Measurements from ENCODE around the gene GARRE1.
"Not testable (repeated sequence)": the region's sequence is repeated elsewhere in the genome, so short reads cannot be mapped to it uniquely, and the experiment has no call there.

GARRE1 gene

DNA sequence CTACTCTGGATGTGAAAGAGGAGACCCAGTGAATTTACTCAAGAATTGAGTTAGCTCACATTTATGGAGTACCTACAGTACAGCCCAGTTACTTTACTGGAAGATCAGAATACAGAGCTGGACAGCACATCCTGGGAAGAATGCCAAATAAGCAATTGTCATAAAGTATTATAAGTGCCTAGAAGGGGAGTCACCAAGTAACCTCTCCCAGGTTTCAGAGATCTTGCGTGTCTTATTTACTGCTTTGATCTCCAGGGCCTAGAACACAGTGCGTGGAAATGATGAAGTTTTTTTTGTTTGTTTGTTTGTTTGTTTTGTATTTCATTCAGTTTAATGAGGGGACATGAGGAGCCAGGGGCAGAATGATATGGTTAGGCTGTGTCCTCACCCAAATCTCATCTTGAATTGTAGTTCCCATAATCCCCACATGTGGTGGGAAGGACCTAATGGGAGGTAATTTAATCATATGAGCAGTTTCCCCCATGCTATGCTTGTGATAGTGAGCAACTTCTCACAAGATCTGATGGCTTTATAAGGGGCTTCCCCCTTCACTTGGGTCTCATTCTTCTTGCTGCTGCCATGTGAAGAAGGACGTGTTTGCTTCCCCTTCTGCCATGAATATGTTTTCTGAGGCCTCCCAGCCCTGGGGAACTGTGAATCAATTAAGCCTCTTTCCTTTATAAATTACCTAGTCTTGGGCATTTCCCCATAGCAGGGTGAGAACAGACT is 5.2 kb downstream of the GARRE1 start:
- no peak for DNase-seq

DNA sequence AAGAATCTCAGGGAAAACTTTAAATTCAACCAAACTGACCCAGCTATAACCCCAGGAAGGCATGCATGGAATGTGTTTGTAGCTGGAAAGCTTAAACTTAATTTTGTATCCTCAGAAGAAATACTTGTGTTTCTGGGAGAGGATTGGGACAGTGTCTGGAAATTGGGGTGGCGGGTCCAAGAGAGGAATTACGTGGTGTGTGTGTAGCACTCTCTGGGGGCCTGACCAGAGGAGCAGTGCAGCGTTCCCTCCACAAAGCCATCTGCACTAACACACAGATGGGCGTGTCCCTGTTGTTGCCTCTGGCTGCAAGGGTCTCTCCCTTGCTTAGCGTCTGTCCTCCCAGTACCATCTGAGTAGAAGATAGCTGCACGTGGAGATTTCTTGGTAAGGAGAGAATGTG is 6.4 kb downstream of the GARRE1 start:
- no peak for DNase-seq

DNA sequence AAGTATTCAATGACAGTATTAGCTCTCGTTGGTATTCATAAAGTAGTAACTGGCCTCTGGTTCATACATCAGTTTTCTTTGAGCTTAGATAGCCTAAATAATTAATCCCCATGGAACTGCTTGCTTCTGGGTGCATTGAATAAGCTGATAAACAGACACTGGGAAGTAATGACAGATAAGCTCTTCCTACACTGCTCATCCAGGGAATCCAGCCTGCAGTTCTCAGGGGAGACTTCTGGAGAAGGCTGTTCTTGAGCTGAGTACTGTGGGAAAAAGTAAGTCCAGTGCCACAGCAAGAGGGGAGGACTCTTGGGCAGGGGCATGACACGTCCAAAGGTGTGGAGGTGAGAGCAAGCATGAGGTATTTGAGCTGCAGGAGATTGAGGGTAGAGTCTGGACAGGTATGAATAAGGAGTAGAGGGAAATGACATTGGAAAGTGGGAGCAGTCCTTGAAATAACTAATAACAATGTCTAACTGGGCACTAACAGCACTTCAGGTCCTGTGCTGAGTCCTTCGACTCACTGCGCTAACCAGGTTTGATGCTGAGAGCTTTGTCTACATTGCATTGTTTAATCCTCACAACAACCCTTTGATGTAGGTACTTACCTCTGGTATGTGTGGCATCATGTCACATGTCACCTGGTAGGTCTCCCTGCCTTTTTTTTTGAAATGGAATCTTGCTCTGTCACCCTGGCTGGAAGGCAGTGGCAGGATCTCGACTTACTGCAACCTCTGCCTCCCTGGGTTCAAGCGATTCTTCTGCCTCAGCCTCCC is 7.2 kb downstream of the GARRE1 start:
- no peak for DNase-seq

DNA sequence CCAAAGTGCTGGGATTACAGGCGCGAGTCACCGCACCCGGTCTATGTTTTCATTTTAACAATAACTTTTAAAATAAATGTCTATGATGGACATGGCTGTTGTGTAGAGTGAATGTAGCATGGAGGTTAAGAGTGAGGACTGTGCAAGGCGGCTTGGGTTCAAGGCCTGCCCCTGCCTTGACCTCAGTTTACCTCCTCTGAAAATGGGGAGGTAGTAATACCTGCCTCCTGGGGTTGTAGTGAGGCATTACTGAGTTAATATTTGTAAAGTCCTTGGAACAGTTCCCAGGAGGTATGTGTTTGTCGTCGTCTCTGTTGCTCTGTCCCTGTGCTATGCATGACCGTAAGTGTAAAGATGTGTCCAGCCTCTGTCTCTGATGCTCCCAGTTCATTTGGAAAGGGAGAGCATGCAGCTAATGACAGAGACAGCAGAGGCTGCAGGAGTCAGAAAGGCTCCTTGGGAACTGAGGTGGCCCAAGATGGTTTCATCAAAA is 9.4 kb downstream of the GARRE1 start:
- no peak for DNase-seq

DNA sequence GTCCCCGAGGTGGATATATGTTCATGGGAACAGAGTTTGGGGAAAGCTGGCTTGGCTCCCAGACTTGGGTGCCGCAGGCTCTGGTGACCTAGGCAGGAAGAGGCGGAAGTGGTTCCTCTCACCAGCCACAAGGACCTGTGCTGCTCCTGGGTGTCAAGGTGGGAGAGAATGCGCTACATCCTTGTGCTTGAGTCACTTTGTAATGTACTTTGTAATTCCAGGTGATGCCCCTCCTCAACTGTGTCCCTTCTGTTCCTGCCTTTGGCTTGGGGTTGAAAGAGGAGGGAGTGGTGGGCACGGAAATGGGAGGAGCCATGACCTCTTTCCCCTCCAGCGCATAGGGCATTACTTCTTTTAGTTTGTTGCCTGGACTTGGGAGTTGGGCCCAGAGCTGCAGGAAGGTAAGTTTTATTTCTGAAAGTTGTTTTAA is 10.9 kb downstream of the GARRE1 start:
- no peak for DNase-seq

DNA sequence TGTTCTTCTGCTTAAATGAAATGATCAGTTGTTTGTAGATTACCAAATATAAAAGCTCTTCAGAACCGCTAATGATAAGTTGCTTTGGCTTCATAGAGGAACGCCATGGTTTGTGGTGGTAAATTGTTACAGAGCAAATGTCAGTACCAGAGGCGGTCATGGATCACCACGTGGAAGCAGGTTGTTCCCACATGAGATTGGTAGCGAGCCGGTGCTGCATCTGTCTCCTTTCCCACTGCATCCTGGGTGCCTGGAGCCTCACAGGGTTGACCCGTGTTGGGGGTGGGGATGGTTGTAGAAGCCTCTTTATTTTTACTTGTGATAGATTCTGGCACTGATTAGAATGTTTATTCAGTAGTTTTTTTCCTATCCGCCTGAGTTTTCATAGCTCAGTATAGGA is 14.7 kb downstream of the GARRE1 start:
- no peak for DNase-seq

DNA sequence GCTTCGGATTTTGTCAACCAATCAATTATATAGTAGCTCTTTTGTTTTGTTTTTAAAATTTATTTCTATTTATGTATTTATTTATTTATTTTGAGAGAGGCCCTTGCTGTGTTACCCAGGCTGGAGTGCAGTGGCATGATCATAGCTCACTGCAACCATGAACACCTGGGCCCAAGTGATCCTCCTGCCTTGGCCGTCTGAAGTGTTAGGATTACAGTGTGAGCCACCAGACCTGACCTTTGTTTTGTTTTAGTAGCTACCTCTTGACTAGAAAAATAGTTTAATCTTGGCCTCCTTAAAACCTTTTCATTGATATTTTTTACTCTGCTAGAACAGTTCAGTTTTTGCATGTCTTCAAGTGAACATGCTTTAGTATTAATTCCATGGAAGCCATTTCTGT is 15.1 kb downstream of the GARRE1 start:
- DNase-seq: no peak

DNA sequence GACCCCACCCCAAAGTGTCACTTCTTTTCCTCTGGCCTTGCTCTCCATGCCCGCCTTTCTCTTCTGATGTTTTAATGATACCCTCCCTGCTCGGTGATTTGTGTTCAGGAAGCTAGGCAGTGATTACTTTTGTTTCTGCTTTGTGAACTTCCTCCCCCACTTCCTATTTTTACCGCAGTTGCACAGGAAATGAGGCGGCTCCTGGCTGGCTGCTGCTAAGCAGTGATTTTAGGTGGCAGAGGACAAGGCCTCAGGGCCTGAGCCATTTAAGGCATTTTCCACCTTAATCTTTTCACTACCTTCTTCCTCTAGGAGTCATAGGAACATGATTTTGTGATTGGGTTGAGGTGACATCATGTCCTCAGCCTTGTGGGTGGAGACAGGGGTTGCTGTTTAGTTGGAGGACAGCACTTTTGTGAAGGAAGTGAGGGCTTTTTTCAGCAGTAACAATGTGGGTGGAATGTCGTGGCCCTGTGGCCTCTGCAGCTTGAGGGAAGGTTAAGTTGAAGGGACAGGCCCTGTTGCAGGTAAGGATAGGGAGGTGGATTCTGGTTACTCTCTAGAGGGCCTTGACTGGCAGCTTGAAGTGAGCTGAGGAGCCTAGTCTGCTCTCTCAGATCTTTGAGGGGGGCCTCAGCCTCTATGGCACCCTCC is 15.7 kb downstream of the GARRE1 start:
- DNase-seq: no peak

DNA sequence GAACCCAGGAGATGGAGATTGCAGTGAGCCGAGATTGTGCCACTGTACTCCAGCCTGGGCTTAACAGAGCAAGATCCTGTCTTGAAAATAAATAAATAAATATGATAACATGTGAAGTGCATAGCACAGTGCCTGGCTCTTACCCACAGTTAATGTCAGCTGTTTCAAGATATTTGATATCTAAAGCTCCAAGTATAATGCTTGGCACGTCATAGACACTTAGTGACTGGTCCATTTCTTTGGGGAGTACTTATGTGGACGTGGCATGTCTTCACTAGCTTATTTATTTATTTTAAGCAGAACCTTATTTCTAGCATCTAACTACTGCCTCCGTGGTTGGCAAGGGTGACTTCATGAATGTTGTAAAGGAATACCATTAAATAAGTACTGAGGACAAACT is 18.8 kb downstream of the GARRE1 start:
- no peak for DNase-seq

DNA sequence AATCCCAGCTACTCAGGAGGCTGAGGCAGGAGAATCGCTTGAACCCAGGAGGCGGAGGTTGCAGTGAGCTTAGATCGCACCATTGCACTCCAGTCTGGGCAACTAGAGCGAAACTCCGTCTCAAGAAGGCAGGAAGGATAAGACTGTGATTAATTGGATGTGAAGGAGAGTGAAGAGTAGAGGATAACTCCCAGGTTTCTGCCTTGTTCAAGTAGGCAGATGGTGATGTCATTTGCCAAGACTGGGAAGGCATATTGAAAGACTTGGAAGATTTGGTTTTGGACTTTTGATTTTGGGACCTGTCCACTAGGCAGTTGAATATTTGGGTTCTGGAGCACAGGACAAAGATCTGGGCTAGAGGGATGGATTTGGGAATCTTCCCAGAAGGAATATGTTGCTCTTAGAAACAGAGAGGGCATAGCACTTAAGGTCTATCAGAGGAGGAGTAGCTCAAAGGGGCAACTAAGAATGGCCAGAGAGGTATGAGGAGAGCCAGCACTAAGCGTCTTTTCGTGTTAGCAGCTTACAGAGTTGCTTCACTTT is 20.0 kb downstream of the GARRE1 start:
- no peak for DNase-seq

DNA sequence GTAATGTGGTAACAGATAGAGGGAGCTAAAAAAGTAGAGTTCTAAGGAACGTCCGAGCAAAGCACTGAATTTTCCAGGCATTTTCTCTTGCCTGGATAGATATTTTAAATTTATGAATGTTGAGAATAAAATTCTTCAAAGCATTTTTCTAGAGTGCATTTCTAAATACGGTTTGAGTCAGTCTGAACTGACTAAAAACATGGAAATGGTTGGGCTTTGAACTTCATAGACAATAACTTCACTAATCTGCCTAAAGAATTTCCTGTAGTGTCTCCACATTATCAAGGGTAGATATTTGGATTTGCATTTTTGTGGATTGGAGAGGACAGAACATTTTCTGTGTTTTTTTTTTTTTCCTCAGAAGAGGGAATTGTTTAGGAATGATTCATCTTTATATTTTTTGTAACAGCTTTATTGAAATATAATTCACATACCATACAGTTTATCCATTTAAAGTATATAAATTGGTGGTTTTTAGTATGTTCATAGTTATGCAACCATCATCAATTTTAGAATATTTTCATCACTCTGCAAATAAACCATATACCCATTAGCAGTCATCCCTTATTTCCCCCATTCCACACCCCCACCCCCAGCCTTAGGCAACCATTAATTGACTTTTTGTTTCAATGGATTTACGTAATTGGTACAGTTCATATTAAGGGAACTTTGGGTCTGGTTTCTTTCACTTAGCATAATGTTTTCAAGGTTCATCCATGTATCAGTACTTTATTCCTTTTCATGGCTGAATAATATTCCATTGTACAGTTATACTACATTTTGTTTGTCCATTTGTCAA is 20.7 kb downstream of the GARRE1 start:
- DNase-seq: no peak

DNA sequence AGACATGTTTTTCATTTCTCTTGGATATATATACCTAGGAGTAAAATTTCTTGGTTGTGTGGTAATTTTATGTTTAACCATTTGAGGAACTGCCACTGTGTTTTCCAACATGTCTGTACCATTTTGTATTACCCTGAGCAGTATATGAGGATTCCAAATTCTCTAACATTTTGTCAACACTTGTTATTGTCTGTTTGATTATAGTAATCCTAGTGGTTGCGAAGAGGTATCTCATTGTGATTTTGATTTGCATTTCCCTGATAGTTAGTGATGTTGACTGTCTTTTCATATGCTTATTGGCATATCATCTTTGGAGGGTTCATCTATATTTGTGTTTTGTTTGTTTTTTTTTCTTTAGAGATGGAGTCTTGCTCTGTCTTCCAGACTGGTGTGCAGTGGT is 21.4 kb downstream of the GARRE1 start:
- DNase-seq: no peak

DNA sequence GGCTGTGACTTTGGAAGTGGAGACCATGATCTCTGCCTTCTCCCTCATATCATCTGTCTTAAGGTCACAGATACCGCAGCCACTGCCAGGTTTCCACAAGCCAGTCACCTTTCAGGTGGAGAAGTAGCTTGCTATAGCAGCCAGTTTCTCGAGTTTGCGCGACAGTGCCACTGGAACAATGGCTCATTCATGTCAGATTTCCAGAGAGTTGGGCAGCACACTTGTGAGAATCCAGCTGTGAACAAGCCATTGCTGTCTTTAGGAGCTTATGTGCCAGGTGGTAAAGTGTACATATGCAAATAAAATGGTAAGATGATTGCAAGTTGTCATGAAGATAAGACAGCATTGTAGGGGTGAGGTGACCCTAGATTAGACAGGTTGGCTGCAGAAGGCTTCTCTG is 22.3 kb downstream of the GARRE1 start:
- DNase-seq: no peak

DNA sequence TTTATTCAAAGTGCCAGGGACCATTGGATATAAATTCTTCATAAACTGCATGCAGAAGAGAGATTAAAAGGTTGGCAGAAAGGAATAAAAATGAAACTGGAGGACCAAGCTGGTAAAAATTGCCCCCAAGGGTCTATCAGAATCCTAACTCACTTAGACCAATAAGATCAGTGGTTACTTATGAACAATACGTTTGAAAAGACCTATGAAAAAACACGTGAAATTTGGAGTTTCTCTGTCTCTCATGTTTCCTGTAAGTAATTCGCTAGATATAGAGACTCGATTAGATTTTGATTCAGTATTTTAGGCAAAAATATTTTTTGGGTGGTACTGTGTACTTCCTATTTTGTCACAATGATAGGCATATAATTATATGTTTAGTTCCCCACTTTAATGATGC is 22.9 kb downstream of the GARRE1 start:
- no peak for DNase-seq

DNA sequence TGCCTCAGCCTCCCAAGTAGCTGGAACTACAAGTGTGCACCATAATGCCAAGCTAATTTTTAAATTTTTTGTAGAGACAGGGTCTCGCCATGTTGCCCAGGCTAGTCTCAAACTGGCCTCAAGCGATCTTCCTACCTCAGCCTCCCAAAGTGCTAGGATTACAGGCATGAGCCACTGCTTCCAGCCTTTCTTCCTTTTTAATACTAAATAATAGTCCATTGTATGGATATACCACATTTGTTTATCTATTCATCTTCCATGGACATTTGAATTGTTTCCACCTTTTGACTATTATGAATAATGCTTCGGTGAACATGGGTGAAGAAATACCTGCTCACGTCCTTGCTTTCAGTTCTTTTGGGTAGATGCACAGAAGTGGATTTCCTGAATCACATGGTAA is 24.4 kb downstream of the GARRE1 start:
- no peak for DNase-seq

DNA sequence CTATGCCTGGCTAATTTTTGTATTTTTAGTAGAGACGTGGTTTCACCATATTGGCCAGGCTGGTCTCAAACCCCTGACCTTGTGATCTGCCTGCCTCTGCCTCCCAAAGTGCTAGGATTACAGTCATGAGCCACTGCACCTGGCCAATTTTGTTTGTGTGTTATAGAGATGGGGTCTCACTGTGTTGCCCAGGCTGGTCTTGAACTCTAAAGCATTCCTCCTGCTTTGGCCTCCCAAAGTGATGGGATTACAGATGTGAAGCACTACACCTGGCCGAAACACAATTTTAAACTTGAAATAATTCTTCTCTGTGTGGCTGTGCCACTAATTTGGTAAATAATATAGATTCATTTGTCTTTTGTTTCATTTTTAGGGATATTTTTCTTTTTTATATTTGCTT is 27.1 kb downstream of the GARRE1 start:
- DNase-seq: not testable (repeated sequence)

DNA sequence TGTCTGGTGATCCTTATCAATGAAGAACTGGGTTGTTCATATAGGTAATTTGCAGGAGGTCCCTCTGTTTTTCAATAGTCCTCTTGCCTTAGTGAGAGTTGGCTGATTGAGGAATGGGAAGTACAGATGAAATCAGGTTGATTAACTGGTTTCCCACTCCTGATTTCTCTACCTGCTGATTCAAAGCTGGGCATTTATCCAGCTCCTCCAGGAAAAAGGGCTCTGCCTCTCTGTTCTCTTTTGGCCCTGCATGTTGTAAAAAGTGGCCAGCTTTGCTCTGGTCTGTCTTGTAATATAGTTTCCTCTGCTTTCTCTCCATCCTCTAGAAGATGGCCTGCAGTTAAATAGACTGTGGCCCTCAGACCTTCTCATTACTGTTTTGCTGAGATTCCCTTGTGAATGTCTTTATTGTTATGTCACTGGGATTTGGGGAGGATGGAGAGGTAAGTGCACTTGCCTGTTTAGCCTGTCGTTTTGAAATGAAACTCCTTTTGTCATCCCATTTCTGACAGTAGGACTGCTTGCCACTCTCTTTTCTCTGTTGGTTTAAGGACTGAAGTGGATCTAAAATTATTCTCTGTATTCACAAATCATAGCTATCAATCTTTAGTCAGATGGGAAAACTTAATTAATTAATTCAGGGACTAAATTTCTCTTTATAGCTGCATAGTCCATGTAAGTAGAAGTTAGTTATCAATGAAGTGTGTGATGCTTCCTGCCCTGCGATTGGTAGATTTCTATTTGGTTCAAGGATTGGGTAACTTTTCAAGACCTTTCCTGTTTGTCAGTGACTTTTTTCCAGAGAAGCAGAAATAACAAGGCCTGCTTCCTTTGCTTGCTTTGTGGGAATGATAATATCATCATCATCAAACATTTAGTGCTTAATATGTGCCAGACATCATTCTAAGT is 28.5 kb downstream of the GARRE1 start:
- DNase-seq: no peak

DNA sequence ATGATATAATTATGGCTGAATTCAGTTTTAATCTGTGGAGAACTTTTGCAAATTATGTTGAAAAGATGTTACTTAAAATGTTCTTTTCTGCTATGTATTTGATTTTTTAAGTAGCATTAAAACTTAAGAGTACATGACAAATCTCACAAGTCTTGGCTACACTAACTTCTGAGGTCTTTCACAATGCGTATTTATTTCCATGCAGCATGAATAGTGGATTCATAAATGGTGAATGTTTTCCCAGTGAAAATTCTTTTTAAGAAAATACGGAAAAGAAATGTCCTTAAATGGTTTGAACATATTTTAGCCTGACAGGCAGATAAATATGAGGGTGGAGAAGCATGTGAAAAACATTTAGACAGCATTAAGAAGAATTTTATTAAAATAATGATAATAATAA is 30.2 kb downstream of the GARRE1 start:
- no peak for DNase-seq

DNA sequence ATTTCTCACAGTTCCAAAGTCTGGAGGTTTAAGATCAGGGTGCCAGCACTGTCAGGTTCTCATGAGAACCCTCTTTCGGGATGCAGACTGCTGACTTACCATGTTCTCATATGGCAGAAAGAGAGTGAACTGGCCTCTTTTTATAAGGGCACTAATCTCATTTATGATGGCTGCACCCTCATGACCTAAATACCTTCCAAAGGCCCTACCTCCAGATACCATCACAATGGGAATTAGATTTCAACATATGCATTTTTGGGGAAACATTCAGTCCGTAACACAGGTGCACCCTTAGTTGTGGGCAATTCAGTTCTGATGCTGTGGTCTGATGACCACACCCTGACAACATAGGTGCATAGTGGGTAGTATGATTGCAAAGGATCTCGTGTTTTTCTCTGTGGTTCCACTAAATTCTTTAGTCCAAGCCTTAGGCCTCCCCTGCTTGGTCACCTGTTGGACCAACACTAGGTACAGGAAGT is 33.3 kb downstream of the GARRE1 start:
- DNase-seq: no peak

DNA sequence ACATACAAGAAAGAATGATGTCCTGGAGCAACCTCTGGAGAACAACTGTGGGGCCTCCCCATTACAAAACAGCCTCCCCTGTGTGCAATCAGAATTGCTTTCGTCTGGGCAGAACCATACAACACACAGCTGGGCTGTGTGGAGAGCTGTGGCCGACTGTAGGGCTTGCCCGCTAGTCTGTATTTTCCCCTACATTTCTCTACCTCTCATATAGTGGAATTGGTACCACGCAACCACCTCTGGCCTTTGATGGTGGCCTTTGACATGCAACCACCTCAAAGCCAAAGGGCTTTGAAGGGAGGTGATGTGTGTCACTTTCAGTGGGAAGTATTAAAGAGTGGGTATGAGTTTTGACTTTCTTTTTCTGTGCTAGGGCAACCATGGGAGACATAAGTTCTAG is 34.0 kb downstream of the GARRE1 start:
- DNase-seq: no peak

DNA sequence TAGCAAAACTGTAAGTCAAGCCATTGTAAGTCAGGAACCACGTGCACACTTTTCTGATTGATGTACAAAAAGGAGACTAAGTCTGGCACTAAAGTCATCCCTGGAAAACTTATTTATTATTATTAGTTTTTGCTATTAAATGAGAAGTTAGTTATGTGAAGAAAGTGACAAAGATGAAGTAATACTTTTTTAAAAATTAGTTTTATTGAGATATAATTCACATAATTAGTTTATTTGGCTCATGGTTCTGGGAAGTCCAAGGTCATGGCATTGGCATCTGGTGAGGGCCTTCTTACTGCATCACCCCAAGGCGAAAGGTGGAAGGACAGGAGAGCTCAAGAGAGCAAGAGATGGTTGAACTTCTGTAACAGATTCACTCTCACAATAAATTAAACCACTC is 36.9 kb downstream of the GARRE1 start:
- no peak for DNase-seq

DNA sequence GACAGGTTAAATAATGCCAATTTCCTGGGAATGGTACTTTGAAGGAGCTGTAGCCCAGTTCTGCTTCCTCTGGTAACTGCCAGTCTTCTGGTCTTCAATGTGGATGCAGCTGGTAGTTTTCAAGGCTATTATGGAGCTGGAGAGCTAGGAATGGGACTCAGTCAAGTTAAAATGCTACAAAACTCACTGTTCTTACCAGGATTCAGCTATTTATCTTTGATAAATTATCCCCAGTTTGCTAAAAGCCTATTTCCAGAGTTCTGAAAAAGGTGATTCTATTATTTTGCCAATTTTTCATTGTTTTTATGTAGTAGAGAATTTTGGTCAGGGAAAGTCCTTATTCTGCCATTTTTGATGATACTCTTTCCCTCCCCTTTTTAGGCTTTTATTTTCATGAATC is 40.7 kb downstream of the GARRE1 start:
- DNase-seq: no peak
